Smooth muscle cell (in vitro differentiated cells): Measurements from ENCODE around the gene SP5. TPM values are rescaled to one million over a fixed set of nuclear protein-coding genes. Genes with fewer than 3 reads are reported as not detected.

Source experiments
- DNase-seq: peaks from one replicate; lab custom pipeline; 2025; ENCODE audit not compliant: unreplicated experiment; lab: John Stamatoyannopoulos, UW
- H2AFZ ChIP-seq: fragments of 200-600 bp; sonication (generic); 2 replicates; pipeline ENCODE4 v1.6.0; 2016; ENCODE audit warnings: antibody characterized with exemption, low read depth, mild to moderate bottlenecking
- H3F3A ChIP-seq: fragments of 200-600 bp; sonication (generic); 2 replicates; pipeline ENCODE4 v1.6.0; 2017; ENCODE audit warnings: antibody characterized with exemption, low read depth
- H3K27ac ChIP-seq: fragments of 200-600 bp; sonication (generic); 2 replicates; pipeline ENCODE4 v1.5.1; 2016; ENCODE audit warnings: low read depth, mild to moderate bottlenecking
- H3K27me3 ChIP-seq: fragments of 200-600 bp; sonication (generic); 2 replicates; pipeline ENCODE4 v1.6.1; 2016; ENCODE audit warnings: low read depth, mild to moderate bottlenecking
- H3K36me3 ChIP-seq: fragments of 200-600 bp; sonication (generic); 2 replicates; pipeline ENCODE4 v1.5.1; 2016; ENCODE audit warnings: low read depth
- H3K4me1 ChIP-seq: fragments of 200-600 bp; sonication (generic); 2 replicates; pipeline ENCODE4 v1.5.1; 2016; ENCODE audit warnings: low read depth
- H3K4me2 ChIP-seq: fragments of 200-600 bp; sonication (generic); 2 replicates; pipeline ENCODE4 v1.6.0; 2016; ENCODE audit warnings: mild to moderate bottlenecking
- H3K4me3 ChIP-seq: fragments of 200-600 bp; sonication (generic); 2 replicates; pipeline ENCODE4 v1.5.1; 2016; ENCODE audit warnings: mild to moderate bottlenecking
- H3K79me2 ChIP-seq: fragments of 200-600 bp; sonication (generic); 2 replicates; pipeline ENCODE4 v1.6.0; 2016; ENCODE audit warnings: low read depth, mild to moderate bottlenecking
- H3K9ac ChIP-seq: fragments of 200-600 bp; sonication (generic); 2 replicates; pipeline ENCODE4 v1.6.0; 2016; ENCODE audit warnings: low read depth
- H3K9me3 ChIP-seq: fragments of 200-600 bp; sonication (generic); replicated peaks from 2 replicates; pipeline ENCODE4 v1.5.1; 2016; ENCODE audit warnings: low read depth
- H4K20me1 ChIP-seq: fragments of 200-600 bp; sonication (generic); 2 replicates; pipeline ENCODE4 v1.6.0; 2016; ENCODE audit warnings: low read depth
- CTCF ChIP-seq: fragments of 200-600 bp; sonication (generic); IDR thresholded peaks from 2 replicates; pipeline ENCODE4 v1.5.1; 2017; ENCODE audit warnings: borderline replicate concordance, mild to moderate bottlenecking, antibody characterized with exemption; ENCODE audit not compliant: insufficient read depth, poor library complexity, severe bottlenecking
- WGBS: methylation state at CpG from one replicate; pipeline ENCODE4 v1.1.7; 2016; ENCODE audit warnings: low lambda C conversion rate; 5-methylcytosine and 5-hydroxymethylcytosine counted together
- polyA plus RNA-seq: library from polyadenylated mRNA; unstranded; fragments of >200 nt; fragmentation: Nextera tagmentation; extraction: Ambion mirVana; gene quantifications from 2 replicates; pipeline ENCODE4 v1.2.1, GENCODE V29; 2016
- total RNA-seq: library from RNA; depleted of rRNA; stranded (reverse); fragments of >200 nt; gene quantifications from 2 replicates; pipeline ENCODE4 v1.2.3, GENCODE V29; 2014

Gene SP5
- total and polyA plus RNA-seq, 2 experiments from 2014 or later, result not detected

GRCh38 chr2:170736628-170737027 lies 21.5 kb downstream of the SP5 start:
- Histone ChIP-seq H3K4me2 (no peak overlapping the region), H3K4me3 (no peak overlapping the region), H3K36me3 (no peaks in the 10 kb centered on the region), H3K4me1 (no peaks in the 10 kb centered on the region), H4K20me1 (no peaks in the 10 kb centered on the region), H3K9me3 (no peaks in the 10 kb centered on the region), H3K27ac (no peak overlapping the region), H3K79me2 (no peaks in the 10 kb centered on the region), H2AFZ (no peak overlapping the region), H3K27me3 (no peaks in the 10 kb centered on the region), H3F3A (no peaks in the 10 kb centered on the region), H3K9ac (no peak overlapping the region)
- 61% methylated on average over 1 of the region's 1 CpG for WGBS
- DNase-seq, result no peak
- no peak for TF ChIP-seq CTCF

- Histone ChIP-seq H3K27me3 (no peaks in the 10 kb centered on the region), H3K79me2 (no peaks in the 10 kb centered on the region), H2AFZ (no peak overlapping the region), H3K4me3 (no peak overlapping the region), H3K36me3 (no peaks in the 10 kb centered on the region), H3K27ac (no peak overlapping the region), H3F3A (no peaks in the 10 kb centered on the region), H3K9me3 (no peaks in the 10 kb centered on the region), H4K20me1 (no peaks in the 10 kb centered on the region), H3K4me2 (no peak overlapping the region), H3K9ac (no peak overlapping the region), H3K4me1 (no peaks in the 10 kb centered on the region)
- TF ChIP-seq CTCF, result no peak
- 96% methylated on average over 2 of the region's 2 CpGs for WGBS
- no peak for DNase-seq
These were observed 22.3 kb downstream of the SP5 start for GRCh38 chr2:170737406-170737805.

GRCh38 chr2:170737821-170738220 lies 22.7 kb downstream of the SP5 start:
- H3K4me2 ChIP-seq, result no peak overlapping the region
- no peaks in the 10 kb centered on the region for H3K9me3 ChIP-seq
- no peak overlapping the region for H3K4me3 ChIP-seq
- no peaks in the 10 kb centered on the region for H4K20me1 ChIP-seq
- no peak overlapping the region for H3K9ac ChIP-seq
- H3K79me2 ChIP-seq, result no peaks in the 10 kb centered on the region
- H3F3A ChIP-seq, result no peaks in the 10 kb centered on the region
- no peak overlapping the region for H2AFZ ChIP-seq
- 98% methylated on average over 4 of the region's 4 CpGs for WGBS
- H3K36me3 ChIP-seq, result no peaks in the 10 kb centered on the region
- H3K4me1 ChIP-seq, result no peaks in the 10 kb centered on the region
- DNase-seq, result no peak
- no peak for TF ChIP-seq CTCF
- H3K27me3 ChIP-seq, result no peaks in the 10 kb centered on the region
- H3K27ac ChIP-seq, result no peak overlapping the region

- Histone ChIP-seq H3K36me3 (no peaks in the 10 kb centered on the region), H4K20me1 (no peaks in the 10 kb centered on the region), H3K4me2 (peak overlapping the region; percentile 32), H3F3A (no peaks in the 10 kb centered on the region), H3K9ac (peak overlapping the region; percentile 40), H3K9me3 (no peaks in the 10 kb centered on the region), H3K4me3 (no peak overlapping the region), H2AFZ (no peak overlapping the region), H3K4me1 (no peaks in the 10 kb centered on the region), H3K79me2 (no peaks in the 10 kb centered on the region), H3K27me3 (no peaks in the 10 kb centered on the region), H3K27ac (peak overlapping the region; percentile 78)
- DNase-seq, result no peak
- 35% methylated on average over 3 of the region's 3 CpGs for WGBS
- TF ChIP-seq CTCF, result no peak
These were observed 23.9 kb downstream of the SP5 start for GRCh38 chr2:170739048-170739447.
